IMR-90 (cell line): ENCODE data around the gene CDKN2C. TPM values are rescaled to one million over a fixed set of nuclear protein-coding genes. Genes with fewer than 3 reads are reported as not detected.

ENCODE experiments used
- ATAC-seq: fragments of 200-7000 bp; cut with Tn5 transposase; 2 replicates; pipeline ENCODE4 v1.9.1; 2020; ENCODE audit warnings: low read depth, mild to moderate bottlenecking, moderate library complexity
- BruUV-seq: library from RNA; stranded (reverse); fragments of 400-500 nt; replicated peaks from 2 replicates; lab custom pipeline; 2021; lab: Mats Ljungman, UMichigan
- CTCF ChIA-PET: fragments of 300-600 bp; formaldehyde crosslinking; extraction: SDS; loops from one replicate; lab custom pipeline; 2021; ENCODE audit warnings: antibody characterized with exemption; lab: Yijun Ruan, JAX
- POLR2A ChIA-PET: fragments of 300-600 bp; sonication (Branson Sonifier 250); formaldehyde crosslinking; loops from one replicate; lab custom pipeline; 2022; ENCODE audit warnings: antibody characterized with exemption; ENCODE audit not compliant: unreplicated experiment; lab: Charles Lee
- DNase-seq: peaks from one replicate; pipeline ENCODE4 v3.0.0; 2013
- H2AFZ ChIP-seq: replicated peaks from 2 replicates; pipeline ENCODE3; 2013; ENCODE audit warnings: low read length, mild to moderate bottlenecking; ENCODE audit not compliant: poor library complexity
- H2AK5ac ChIP-seq: 2 replicates; pipeline ENCODE4 v1.6.1; 2013; ENCODE audit warnings: low read depth, low read length, inconsistent platforms
- H2AK9ac ChIP-seq: replicated peaks from 2 replicates; pipeline ENCODE3; 2013; ENCODE audit warnings: mild to moderate bottlenecking, low read depth, low read length, moderate library complexity; ENCODE audit not compliant: poor library complexity
- H2BK120ac ChIP-seq: 2 replicates; pipeline ENCODE4 v1.6.1; 2013; ENCODE audit warnings: low read depth, low read length, inconsistent platforms
- H2BK15ac ChIP-seq: 3 replicates; pipeline ENCODE4 v1.6.1; 2013; ENCODE audit warnings: low read depth, low read length, inconsistent platforms
- H2BK20ac ChIP-seq: 2 replicates; pipeline ENCODE4 v1.6.1; 2013; ENCODE audit warnings: low read depth, mild to moderate bottlenecking, inconsistent platforms, low read length, moderate library complexity
- H2BK5ac ChIP-seq: 2 replicates; pipeline ENCODE4 v1.6.1; 2013; ENCODE audit warnings: mild to moderate bottlenecking, low read depth, low read length, inconsistent platforms; ENCODE audit not compliant: poor library complexity, severe bottlenecking
- H3K14ac ChIP-seq: replicated peaks from 2 replicates; pipeline ENCODE4 v1.6.1; 2013; ENCODE audit warnings: low read depth, low read length, inconsistent platforms
- H3K18ac ChIP-seq: 2 replicates; pipeline ENCODE4 v1.6.1; 2013; ENCODE audit warnings: low read depth, low read length, control low read depth
- H3K23ac ChIP-seq: 2 replicates; pipeline ENCODE4 v1.6.1; 2013; ENCODE audit warnings: low read depth, low read length, inconsistent platforms
- H3K27ac ChIP-seq: 2 replicates; pipeline ENCODE4 v1.5.1; 2013; ENCODE audit warnings: mild to moderate bottlenecking, control low read depth, low read length; ENCODE audit not compliant: insufficient read depth
- H3K27me3 ChIP-seq: 2 replicates; pipeline ENCODE4 v1.6.1; 2013; ENCODE audit warnings: low read length; ENCODE audit not compliant: control insufficient read depth, insufficient read depth
- H3K36me3 ChIP-seq: 2 replicates; pipeline ENCODE4 v1.6.1; 2013; ENCODE audit warnings: low read length, mixed read lengths; ENCODE audit not compliant: control insufficient read depth, insufficient read depth
- H3K4ac ChIP-seq: 2 replicates; pipeline ENCODE4 v1.6.1; 2013; ENCODE audit warnings: low read depth, low read length, inconsistent platforms
- H3K4me1 ChIP-seq: 2 replicates; pipeline ENCODE4 v1.6.1; 2013; ENCODE audit warnings: low read length, mixed read lengths; ENCODE audit not compliant: control insufficient read depth, insufficient read depth
- H3K4me2 ChIP-seq: 2 replicates; pipeline ENCODE4 v1.6.1; 2013; ENCODE audit warnings: low read depth, mild to moderate bottlenecking, control low read depth, low read length, moderate library complexity
- H3K4me3 ChIP-seq: 2 replicates; pipeline ENCODE4 v1.5.1; 2013; ENCODE audit warnings: low read depth, mild to moderate bottlenecking, control low read depth, low read length, moderate library complexity; ENCODE audit not compliant: insufficient read depth
- H3K56ac ChIP-seq: 2 replicates; pipeline ENCODE4 v1.6.1; 2013; ENCODE audit warnings: low read length, inconsistent platforms; ENCODE audit not compliant: insufficient read depth; ENCODE audit errors: extremely low read depth
- H3K79me1 ChIP-seq, 2 experiments: 2 replicates each; pipeline ENCODE4 v1.6.1; 2013; ENCODE audit warnings: low read length in 2 of 2, inconsistent platforms in 1 of 2, low read depth in 1 of 2
- H3K9ac ChIP-seq: 2 replicates; pipeline ENCODE4 v1.6.1; 2013; ENCODE audit warnings: low read depth, low read length, control low read depth
- H3K9me1 ChIP-seq: 2 replicates; pipeline ENCODE4 v1.6.1; 2013; ENCODE audit warnings: low read length, inconsistent platforms; ENCODE audit not compliant: insufficient read depth
- H3K9me3 ChIP-seq: 2 replicates; pipeline ENCODE4 v1.6.1; 2013; ENCODE audit warnings: low read length; ENCODE audit not compliant: control insufficient read depth, insufficient read depth
- H4K20me1 ChIP-seq: 2 replicates; pipeline ENCODE4 v1.6.1; 2013; ENCODE audit warnings: low read length, inconsistent platforms; ENCODE audit not compliant: insufficient read depth
- H4K5ac ChIP-seq: 2 replicates; pipeline ENCODE4 v1.6.1; 2013; ENCODE audit warnings: mild to moderate bottlenecking, low read depth, low read length, control low read depth
- H4K8ac ChIP-seq, 2 experiments: 2 replicates each; pipeline ENCODE4 v1.6.1; 2013; ENCODE audit warnings: low read depth in 2 of 2, low read length in 2 of 2, control low read depth in 1 of 2, inconsistent platforms in 1 of 2
- H4K91ac ChIP-seq: 2 replicates; pipeline ENCODE4 v1.6.1; 2013; ENCODE audit warnings: low read depth, low read length, inconsistent platforms; ENCODE audit not compliant: insufficient read depth
- BHLHE40 ChIP-seq: fragments of 150-350 bp; IDR thresholded peaks from 2 replicates; pipeline ENCODE4 v1.6.1; 2016; ENCODE audit warnings: mild to moderate bottlenecking, low read depth, low read length
- CEBPB ChIP-seq: IDR thresholded peaks from 2 replicates; pipeline ENCODE4 v1.6.1; 2012; ENCODE audit warnings: low read depth, low read length, improper control_type of control experiment
- CHD1 ChIP-seq: IDR thresholded peaks from 2 replicates; pipeline ENCODE4 v1.6.1; 2012; ENCODE audit warnings: low read depth, low read length, improper control_type of control experiment
- FOS ChIP-seq: fragments of 150-350 bp; IDR thresholded peaks from 2 replicates; pipeline ENCODE4 v1.6.1; 2016; ENCODE audit warnings: low read depth, low read length
- MAFK ChIP-seq: IDR thresholded peaks from 2 replicates; pipeline ENCODE4 v1.6.1; 2012; ENCODE audit warnings: low read depth, low read length, improper control_type of control experiment
- MAZ ChIP-seq: IDR thresholded peaks from 2 replicates; pipeline ENCODE4 v1.6.1; 2012; ENCODE audit warnings: low read depth, mild to moderate bottlenecking, low read length, improper control_type of control experiment, moderate library complexity, borderline replicate concordance
- MXI1 ChIP-seq: IDR thresholded peaks from 2 replicates; pipeline ENCODE4 v1.6.1; 2012; ENCODE audit warnings: low read depth, mild to moderate bottlenecking, low read length, moderate library complexity, borderline replicate concordance
- NFE2L2 ChIP-seq: fragments of 150-350 bp; IDR thresholded peaks from 2 replicates; pipeline ENCODE4 v1.6.1; 2016; ENCODE audit warnings: low read depth, mild to moderate bottlenecking, low read length
- POLR2A ChIP-seq: IDR thresholded peaks from 2 replicates; pipeline ENCODE4 v1.6.1; 2012; ENCODE audit warnings: mild to moderate bottlenecking, low read depth, low read length
- RAD21 ChIP-seq: IDR thresholded peaks from 2 replicates; pipeline ENCODE4 v1.6.1; 2012; ENCODE audit warnings: low read length, improper control_type of control experiment
- RCOR1 ChIP-seq: IDR thresholded peaks from 2 replicates; pipeline ENCODE4 v1.6.1; 2012; ENCODE audit warnings: mild to moderate bottlenecking, low read length, improper control_type of control experiment; ENCODE audit not compliant: insufficient replicate concordance
- SMC3 ChIP-seq: fragments of 150-350 bp; IDR thresholded peaks from 2 replicates; pipeline ENCODE4 v1.6.1; 2016; ENCODE audit warnings: low read depth, mild to moderate bottlenecking, antibody characterized with exemption, low read length, moderate library complexity
- USF2 ChIP-seq: fragments of 150-350 bp; IDR thresholded peaks from 2 replicates; pipeline ENCODE4 v1.6.1; 2017; ENCODE audit warnings: mild to moderate bottlenecking, antibody characterized with exemption, low read length, low read depth
- WGBS, 2 experiments: methylation state at CpG; one replicate each; pipeline versions ENCODE4 v1.1.5 to v1.1.7; 2013; ENCODE audit warnings: missing lambda C conversion rate in 2 of 2; ENCODE audit not compliant: insufficient read length in 1 of 2; ENCODE audit errors: extremely low coverage in 2 of 2; 5-methylcytosine and 5-hydroxymethylcytosine counted together
- dilution Hi-C: fragments of 300-500 bp; cut with HindIII; formaldehyde crosslinking; loops from one replicate; pipeline ENCODE4 v1.14.3; 2018; ENCODE audit warnings: low sequenced_read_pairs; ENCODE audit not compliant: unreplicated experiment
- in situ Hi-C: fragments of 300-500 bp; cut with MboI; formaldehyde crosslinking; loops from 3 replicates; pipeline ENCODE4 v1.14.3; 2019; ENCODE audit warnings: low sequenced_read_pairs, inconsistent platforms, mixed read lengths
- intact Hi-C: fragments of 100-400 bp; cut with micrococcal nuclease; formaldehyde crosslinking; loops from 2 replicates; pipeline ENCODE4 v1.10.0; 2022
- polyA plus RNA-seq, 3 experiments: library from polyadenylated mRNA; depleted of rRNA; stranded (reverse); fragments of >200 nt; gene quantifications; 2 replicates each; pipeline ENCODE4 v1.2.3, GENCODE V29; 2012; ENCODE audit warnings: low replicate concordance in 1 of 3
- total RNA-seq: library from RNA; depleted of rRNA; stranded (reverse); fragments of >200 nt; gene quantifications from 2 replicates; pipeline ENCODE4 v1.2.3, GENCODE V29; 2012
- TF ChIP-seq, protein P1 (sequence below): fragments of 150-350 bp; IDR thresholded peaks from 2 replicates; pipeline ENCODE4 v1.6.1; 2016; ENCODE audit warnings: low read depth, mild to moderate bottlenecking, low read length, moderate library complexity, borderline replicate concordance
- TF ChIP-seq, protein P2 (sequence below): conservative IDR thresholded peaks from 2 replicates; pipeline ENCODE4 v1.5.1; 2012; ENCODE audit warnings: mild to moderate bottlenecking, low read depth, low read length, improper control_type of control experiment

CDKN2C gene
- total and polyA plus RNA-seq, 2 of the 4 experiments (the other 2 are of a cell fraction), result 14.3 to 15.5 TPM

DNA sequence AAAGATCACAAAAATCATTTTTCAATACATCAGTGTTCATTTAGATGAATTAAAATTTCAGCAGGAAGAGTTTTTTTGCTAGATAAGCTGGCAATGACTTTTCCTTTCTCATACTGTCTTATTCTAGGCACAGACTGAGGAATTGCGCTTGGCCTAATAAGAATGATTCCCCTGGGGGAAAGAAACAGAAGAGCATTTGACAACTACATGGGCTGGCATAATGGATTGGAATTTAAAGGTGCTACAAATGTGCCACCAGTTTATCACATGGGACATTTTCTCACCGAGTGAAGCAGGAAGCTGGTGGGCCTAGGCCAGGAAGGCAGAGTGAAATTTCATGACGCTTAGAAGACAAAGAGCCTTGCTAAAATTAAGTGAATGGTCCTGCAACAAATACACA lies 39.3 kb downstream of the CDKN2C start:
- TF ChIP-seq MAFK (no peak), CEBPB (no peak), POLR2A (no peak), CHD1 (no peak), RCOR1 (no peak), SMC3 (no peak), FOS (no peak), NFE2L2 (no peak), RAD21 (no peak), USF2 (no peak), BHLHE40 (no peak), MXI1 (no peak), MAZ (no peak)
- TF ChIP-seq, protein P1, sequence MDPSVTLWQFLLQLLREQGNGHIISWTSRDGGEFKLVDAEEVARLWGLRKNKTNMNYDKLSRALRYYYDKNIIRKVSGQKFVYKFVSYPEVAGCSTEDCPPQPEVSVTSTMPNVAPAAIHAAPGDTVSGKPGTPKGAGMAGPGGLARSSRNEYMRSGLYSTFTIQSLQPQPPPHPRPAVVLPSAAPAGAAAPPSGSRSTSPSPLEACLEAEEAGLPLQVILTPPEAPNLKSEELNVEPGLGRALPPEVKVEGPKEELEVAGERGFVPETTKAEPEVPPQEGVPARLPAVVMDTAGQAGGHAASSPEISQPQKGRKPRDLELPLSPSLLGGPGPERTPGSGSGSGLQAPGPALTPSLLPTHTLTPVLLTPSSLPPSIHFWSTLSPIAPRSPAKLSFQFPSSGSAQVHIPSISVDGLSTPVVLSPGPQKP, result no peak
- TF ChIP-seq, protein P2, sequence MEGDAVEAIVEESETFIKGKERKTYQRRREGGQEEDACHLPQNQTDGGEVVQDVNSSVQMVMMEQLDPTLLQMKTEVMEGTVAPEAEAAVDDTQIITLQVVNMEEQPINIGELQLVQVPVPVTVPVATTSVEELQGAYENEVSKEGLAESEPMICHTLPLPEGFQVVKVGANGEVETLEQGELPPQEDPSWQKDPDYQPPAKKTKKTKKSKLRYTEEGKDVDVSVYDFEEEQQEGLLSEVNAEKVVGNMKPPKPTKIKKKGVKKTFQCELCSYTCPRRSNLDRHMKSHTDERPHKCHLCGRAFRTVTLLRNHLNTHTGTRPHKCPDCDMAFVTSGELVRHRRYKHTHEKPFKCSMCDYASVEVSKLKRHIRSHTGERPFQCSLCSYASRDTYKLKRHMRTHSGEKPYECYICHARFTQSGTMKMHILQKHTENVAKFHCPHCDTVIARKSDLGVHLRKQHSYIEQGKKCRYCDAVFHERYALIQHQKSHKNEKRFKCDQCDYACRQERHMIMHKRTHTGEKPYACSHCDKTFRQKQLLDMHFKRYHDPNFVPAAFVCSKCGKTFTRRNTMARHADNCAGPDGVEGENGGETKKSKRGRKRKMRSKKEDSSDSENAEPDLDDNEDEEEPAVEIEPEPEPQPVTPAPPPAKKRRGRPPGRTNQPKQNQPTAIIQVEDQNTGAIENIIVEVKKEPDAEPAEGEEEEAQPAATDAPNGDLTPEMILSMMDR, result no peak
- H2AFZ ChIP-seq, result no peak overlapping the region
- H2BK120ac ChIP-seq, result no peak overlapping the region
- no peak overlapping the region for H3K27ac ChIP-seq
- ChIA-PET POLR2A (no interaction called here), CTCF (no interaction called here)
- no peak overlapping the region for H2BK20ac ChIP-seq
- H4K8ac ChIP-seq, result no peak overlapping the region
- no peak overlapping the region for H3K18ac ChIP-seq
- intact Hi-C loops (no loop called here), in situ Hi-C loops (no loop called here), dilution Hi-C loops (no loop called here)
- no peaks in the 10 kb centered on the region for H3K9me3 ChIP-seq
- H3K9ac ChIP-seq, result no peak overlapping the region
- no peak overlapping the region for H3K4me3 ChIP-seq
- H2AK9ac ChIP-seq, result no peak overlapping the region
- H3K27me3 ChIP-seq, result no peaks in the 10 kb centered on the region
- no peak overlapping the region for H3K23ac ChIP-seq
- DNase-seq, result no peak
- ATAC-seq, result no peak
- H3K9me1 ChIP-seq, result no peaks in the 10 kb centered on the region
- WGBS, 2 experiments, result no CpG with 5 or more reads among the region's 3 CpGs
- no peaks in the 10 kb centered on the region for H3K79me1 ChIP-seq
- no peak overlapping the region for H3K4me2 ChIP-seq
- no peak overlapping the region for H2BK5ac ChIP-seq
- no peak overlapping the region for H3K4ac ChIP-seq
- BruUV-seq, result no TSS peak
- H4K20me1 ChIP-seq, result no peaks in the 10 kb centered on the region
- H4K91ac ChIP-seq, result no peak overlapping the region
- no peaks in the 10 kb centered on the region for H3K36me3 ChIP-seq
- no peak overlapping the region for H2AK5ac ChIP-seq
- no peak overlapping the region for H3K56ac ChIP-seq
- H2BK15ac ChIP-seq, result no peak overlapping the region
- H4K5ac ChIP-seq, result no peak overlapping the region
- no peak overlapping the region for H3K14ac ChIP-seq
- H3K4me1 ChIP-seq, result no peaks in the 10 kb centered on the region
